ENCODE measurements around the gene AGPAT3.

Gene AGPAT3

GRCh38 chr21:43847301-43847700 is 17.7 kb upstream of the AGPAT3 start:
- Histone ChIP-seq H3K4me3 (replicated peaks; ENCODE audit: low read depth, low read length) (no peak overlapping the region), H3K27me3 (replicated peaks; ENCODE audit: control insufficient read depth, insufficient read depth, low read length) (no peaks in the 10 kb centered on the region), H3K36me3 (ENCODE audit: control insufficient read depth, insufficient read depth, low read length) (no peaks in the 10 kb centered on the region)
- no peak for TF ChIP-seq CTCF (IDR thresholded peaks at IDR 0.05; ENCODE audit: insufficient read depth, low read length, poor library complexity, severe bottlenecking)
- DNase-seq (ENCODE audit: extremely low read depth, insufficient read length), result no peak

GRCh38 chr21:43848771-43849170 is 16.3 kb upstream of the AGPAT3 start:
- Histone ChIP-seq H3K36me3 (ENCODE audit: control insufficient read depth, insufficient read depth, low read length) (no peaks in the 10 kb centered on the region), H3K27me3 (replicated peaks; ENCODE audit: control insufficient read depth, insufficient read depth, low read length) (no peaks in the 10 kb centered on the region), H3K4me3 (replicated peaks; ENCODE audit: low read depth, low read length) (no peak overlapping the region)
- no peak for DNase-seq (ENCODE audit: extremely low read depth, insufficient read length)
- no peak for TF ChIP-seq CTCF (IDR thresholded peaks at IDR 0.05; ENCODE audit: insufficient read depth, low read length, poor library complexity, severe bottlenecking)

GRCh38 chr21:43849532-43850299 is 15.3 kb upstream of the AGPAT3 start:
- DNase-seq (ENCODE audit: extremely low read depth, insufficient read length), result no peak
- Histone ChIP-seq H3K27me3 (replicated peaks; ENCODE audit: control insufficient read depth, insufficient read depth, low read length) (no peaks in the 10 kb centered on the region), H3K36me3 (ENCODE audit: control insufficient read depth, insufficient read depth, low read length) (no peaks in the 10 kb centered on the region), H3K4me3 (replicated peaks; ENCODE audit: low read depth, low read length) (no peak overlapping the region)
- TF ChIP-seq CTCF (IDR thresholded peaks at IDR 0.05; ENCODE audit: insufficient read depth, low read length, poor library complexity, severe bottlenecking), result no peak

- no peak for DNase-seq (ENCODE audit: extremely low read depth, insufficient read length)
- Histone ChIP-seq H3K4me3 (replicated peaks; ENCODE audit: low read depth, low read length) (no peak overlapping the region), H3K36me3 (ENCODE audit: control insufficient read depth, insufficient read depth, low read length) (no peaks in the 10 kb centered on the region), H3K27me3 (replicated peaks; ENCODE audit: control insufficient read depth, insufficient read depth, low read length) (no peaks in the 10 kb centered on the region)
- TF ChIP-seq CTCF (IDR thresholded peaks at IDR 0.05; ENCODE audit: insufficient read depth, low read length, poor library complexity, severe bottlenecking), result no peak
These were observed 14.2 kb upstream of the AGPAT3 start for GRCh38 chr21:43850728-43851295.

- DNase-seq (ENCODE audit: extremely low read depth, insufficient read length), result no peak
- H3K4me3 ChIP-seq (replicated peaks; ENCODE audit: low read depth, low read length), result no peak overlapping the region
- H3K27me3 ChIP-seq (replicated peaks; ENCODE audit: control insufficient read depth, insufficient read depth, low read length), result no peaks in the 10 kb centered on the region
- no peak for TF ChIP-seq CTCF (IDR thresholded peaks at IDR 0.05; ENCODE audit: insufficient read depth, low read length, poor library complexity, severe bottlenecking)
- no peaks in the 10 kb centered on the region for H3K36me3 ChIP-seq (ENCODE audit: control insufficient read depth, insufficient read depth, low read length)
These were observed 13.4 kb upstream of the AGPAT3 start for GRCh38 chr21:43851593-43851992.

All from GM06990 (cell line).